SH-SY5Y (cell line): ENCODE measurements around the gene SH3YL1.

Experiments used
- GATA2 ChIP-seq: IDR thresholded peaks from 2 replicates; pipeline ENCODE4 v1.6.1; 2011; ENCODE audit warnings: mild to moderate bottlenecking, low read depth, low read length
- GATA3 ChIP-seq: IDR thresholded peaks from 2 replicates; pipeline ENCODE4 v1.6.1; 2011; ENCODE audit warnings: low read depth, mild to moderate bottlenecking, low read length, moderate library complexity

GRCh38 chr2:231521-232185 is 32.2 kb downstream of the SH3YL1 start:
- no peak for TF ChIP-seq GATA3
- no peak for TF ChIP-seq GATA2
